Measurements from ENCODE around the gene DISP1. TPM values are rescaled to one million over a fixed set of nuclear protein-coding genes. Genes with fewer than 3 reads are reported as not detected.

Gene DISP1
- total RNA-seq, 2 donors from 2014 or later, result 5.6 to 7.0 TPM

DNA sequence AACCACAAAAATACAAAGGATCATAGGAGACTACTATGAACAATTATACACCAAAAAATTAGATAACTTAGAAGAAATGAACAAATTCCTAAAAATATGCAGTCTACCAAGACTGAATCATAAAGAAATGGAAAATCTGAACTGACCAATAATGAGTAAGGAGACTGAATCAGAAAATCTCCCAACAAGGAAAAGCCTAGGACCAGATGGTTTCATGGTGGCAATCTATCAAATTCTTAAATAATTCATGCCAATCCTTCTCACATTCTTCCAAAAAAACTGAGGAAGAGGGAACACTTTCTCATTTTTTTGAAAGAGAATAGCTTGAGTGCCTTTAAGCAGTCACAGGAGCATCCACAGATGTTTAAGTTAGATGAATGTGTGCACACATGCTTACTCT is 31.8 kb upstream of the DISP1 start:
- no peaks in the 10 kb centered on the region for H3K9me3 ChIP-seq
- ATAC-seq (ENCODE audit: insufficient number of reproducible peaks, low FRiP score, low read depth) (no peak), DNase-seq (ENCODE audit: low spot score) (no peak)
- H3K27ac ChIP-seq, result no peak overlapping the region
- H3K27me3 ChIP-seq (replicated peaks; ENCODE audit: insufficient read depth), result no peaks in the 10 kb centered on the region
- no peak overlapping the region for H3K4me3 ChIP-seq
- no peaks in the 10 kb centered on the region for H3K36me3 ChIP-seq
- TF ChIP-seq, protein P1, sequence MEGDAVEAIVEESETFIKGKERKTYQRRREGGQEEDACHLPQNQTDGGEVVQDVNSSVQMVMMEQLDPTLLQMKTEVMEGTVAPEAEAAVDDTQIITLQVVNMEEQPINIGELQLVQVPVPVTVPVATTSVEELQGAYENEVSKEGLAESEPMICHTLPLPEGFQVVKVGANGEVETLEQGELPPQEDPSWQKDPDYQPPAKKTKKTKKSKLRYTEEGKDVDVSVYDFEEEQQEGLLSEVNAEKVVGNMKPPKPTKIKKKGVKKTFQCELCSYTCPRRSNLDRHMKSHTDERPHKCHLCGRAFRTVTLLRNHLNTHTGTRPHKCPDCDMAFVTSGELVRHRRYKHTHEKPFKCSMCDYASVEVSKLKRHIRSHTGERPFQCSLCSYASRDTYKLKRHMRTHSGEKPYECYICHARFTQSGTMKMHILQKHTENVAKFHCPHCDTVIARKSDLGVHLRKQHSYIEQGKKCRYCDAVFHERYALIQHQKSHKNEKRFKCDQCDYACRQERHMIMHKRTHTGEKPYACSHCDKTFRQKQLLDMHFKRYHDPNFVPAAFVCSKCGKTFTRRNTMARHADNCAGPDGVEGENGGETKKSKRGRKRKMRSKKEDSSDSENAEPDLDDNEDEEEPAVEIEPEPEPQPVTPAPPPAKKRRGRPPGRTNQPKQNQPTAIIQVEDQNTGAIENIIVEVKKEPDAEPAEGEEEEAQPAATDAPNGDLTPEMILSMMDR (IDR thresholded peaks at IDR 0.05), result no peak
- no peaks in the 10 kb centered on the region for H3K4me1 ChIP-seq (ENCODE audit: control insufficient read depth in 1 of 2, low read depth in 2 of 2)

GRCh38 chr1:222784371-222784770 is 30.5 kb upstream of the DISP1 start:
- DNase-seq (ENCODE audit: low spot score) (no peak), ATAC-seq (ENCODE audit: insufficient number of reproducible peaks, low FRiP score, low read depth) (no peak)
- H3K4me3 ChIP-seq, result no peak overlapping the region
- H3K9me3 ChIP-seq, result no peaks in the 10 kb centered on the region
- no peak overlapping the region for H3K27ac ChIP-seq
- H3K27me3 ChIP-seq (replicated peaks; ENCODE audit: insufficient read depth), result no peaks in the 10 kb centered on the region
- H3K36me3 ChIP-seq, result no peaks in the 10 kb centered on the region
- TF ChIP-seq, protein P1 (IDR thresholded peaks at IDR 0.05), result no peak
- H3K4me1 ChIP-seq (ENCODE audit: control insufficient read depth in 1 of 2, low read depth in 2 of 2), result no peaks in the 10 kb centered on the region

DNA sequence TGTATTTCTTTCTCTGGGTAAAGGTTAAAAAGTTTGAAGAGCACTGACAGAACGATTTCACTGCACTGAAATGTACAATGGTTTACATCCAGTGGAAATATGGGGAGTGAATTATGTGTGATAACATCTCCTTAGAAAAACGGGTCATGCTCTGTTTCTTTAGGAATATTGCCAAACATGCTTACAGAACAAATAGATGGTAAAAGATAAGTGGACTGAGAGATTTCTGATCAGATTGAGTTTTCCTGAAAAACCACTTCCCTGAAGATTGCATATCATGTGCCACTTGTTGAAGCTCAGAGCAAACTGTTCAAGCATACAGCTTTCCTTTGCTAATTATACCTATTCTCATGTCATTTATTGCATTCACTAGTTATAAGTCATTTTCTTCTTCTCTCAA is 29.9 kb upstream of the DISP1 start:
- DNase-seq (ENCODE audit: low spot score), result no peak
- no peak overlapping the region for H3K27ac ChIP-seq
- ATAC-seq (ENCODE audit: insufficient number of reproducible peaks, low FRiP score, low read depth), result no peak

GRCh38 chr1:222785529-222785928 is 29.3 kb upstream of the DISP1 start:
- DNase-seq (ENCODE audit: low spot score), result no peak
- Histone ChIP-seq H3K9me3 (no peaks in the 10 kb centered on the region), H3K27ac (no peak overlapping the region), H3K36me3 (no peaks in the 10 kb centered on the region), H3K4me3 (no peak overlapping the region), H3K4me1 (ENCODE audit: control insufficient read depth in 1 of 2, low read depth in 2 of 2) (no peaks in the 10 kb centered on the region), H3K27me3 (replicated peaks; ENCODE audit: insufficient read depth) (no peaks in the 10 kb centered on the region)
- ATAC-seq (ENCODE audit: insufficient number of reproducible peaks, low FRiP score, low read depth), result no peak
- TF ChIP-seq, protein P1 (IDR thresholded peaks at IDR 0.05), result no peak

More for the DNA sequence above, 29.9 kb upstream of the DISP1 start:
- H3K4me1 ChIP-seq (ENCODE audit: control insufficient read depth in 1 of 2, low read depth in 2 of 2), result no peaks in the 10 kb centered on the region
- no peaks in the 10 kb centered on the region for H3K9me3 ChIP-seq
- no peaks in the 10 kb centered on the region for H3K36me3 ChIP-seq
- TF ChIP-seq, protein P1 (IDR thresholded peaks at IDR 0.05), result no peak
- no peak overlapping the region for H3K4me3 ChIP-seq
- H3K27me3 ChIP-seq (replicated peaks; ENCODE audit: insufficient read depth), result no peaks in the 10 kb centered on the region

- DNase-seq (ENCODE audit: low spot score), result no peak
- H3K36me3 ChIP-seq, result no peaks in the 10 kb centered on the region
- no peaks in the 10 kb centered on the region for H3K9me3 ChIP-seq
- no peak overlapping the region for H3K4me3 ChIP-seq
- H3K4me1 ChIP-seq (ENCODE audit: control insufficient read depth in 1 of 2, low read depth in 2 of 2), result no peaks in the 10 kb centered on the region
- ATAC-seq (ENCODE audit: insufficient number of reproducible peaks, low FRiP score, low read depth), result no peak
- H3K27ac ChIP-seq, result no peak overlapping the region
- TF ChIP-seq, protein P1 (IDR thresholded peaks at IDR 0.05), result no peak
- H3K27me3 ChIP-seq (replicated peaks; ENCODE audit: insufficient read depth), result no peaks in the 10 kb centered on the region
Measured at GRCh38 chr1:222786121-222786520, 28.7 kb upstream of the DISP1 start.

All from thoracic aorta (tissue), 2 donors.